Measurements from ENCODE around the gene MTREX. TPM values are rescaled to one million over a fixed set of nuclear protein-coding genes. Genes with fewer than 3 reads are reported as not detected.
A peak's percentile ranks its signal among the peaks of the same experiment; 100 is the strongest.

Gene MTREX
- polyA plus RNA-seq, 2 of the 4 experiments (the other 2 are of a cell fraction) = 74.8 to 99.8 TPM

- TF ChIP-seq PHF8 (IDR thresholded peaks at IDR 0.05; ENCODE audit: borderline replicate concordance, low read depth) = peak; percentile 90
- no peak for TF ChIP-seq SREBF2 (IDR thresholded peaks at IDR 0.05)
- no peak for TF ChIP-seq TP53 (CRISPR knock-in tag; IDR thresholded peaks at IDR 0.05)
- TF ChIP-seq RFX5 (IDR thresholded peaks at IDR 0.05) = 0 out of 2 replicates have a peak, but pooled peaks have one; percentile 41
- no peak for TF ChIP-seq FOSB (CRISPR knock-in tag; IDR thresholded peaks at IDR 0.05)
Observed at GRCh38 chr5:55307383-55308253, at the start of gene MTREX, which contains the start of gene DHX29 (continued).

GRCh38 chr5:55258339-55258738 is 49.5 kb upstream of the MTREX start:
- Histone ChIP-seq H3K4me1 (no peaks in the 10 kb centered on the region), H3K4me3 (no peak overlapping the region), H3K27ac (no peak overlapping the region), H3K4me2 (no peak overlapping the region), H3K9me3 (no peaks in the 10 kb centered on the region)
- TF ChIP-seq EP300 (IDR thresholded peaks at IDR 0.05) = no peak
- TF ChIP-seq RFX5 (IDR thresholded peaks at IDR 0.05) = no peak
- no peak for TF ChIP-seq CHD2 (IDR thresholded peaks at IDR 0.05; ENCODE audit: low read length, partially characterized antibody)
- TF ChIP-seq ZNF302 (CRISPR knock-in tag; IDR thresholded peaks at IDR 0.05) = no peak
- TF ChIP-seq GATA3 (IDR thresholded peaks at IDR 0.05; ENCODE audit: borderline replicate concordance) = no peak
- no peak for TF ChIP-seq SMC3 (IDR thresholded peaks at IDR 0.05)
- TF ChIP-seq HOXA7 (CRISPR knock-in tag; IDR thresholded peaks at IDR 0.05) = no peak
- TF ChIP-seq FOSB (CRISPR knock-in tag; IDR thresholded peaks at IDR 0.05) = no peak
- TF ChIP-seq MYC (IDR thresholded peaks at IDR 0.05; ENCODE audit: borderline replicate concordance, low read length) = no peak
- TF ChIP-seq RCOR1 (IDR thresholded peaks at IDR 0.05; ENCODE audit: low read depth, low read length) = no peak
- no peak for ATAC-seq
- ChIA-PET CTCF (interaction anchor here (0.5 to 3.5 kb wide), 2 partner anchors 12 to 46 kb away, joined by 3 to 13 read pairs; no protein-coding TSS in a partner anchor), POLR2A (no interaction called here)
- 96% methylated on average over 3 of the region's 3 CpGs for WGBS (ENCODE audit: missing lambda C conversion rate)
- no peak for FAIRE-seq
- DNase-seq (ENCODE audit: low read depth in 1 of 2, low spot score in 1 of 2) = no peak

- TF ChIP-seq RFX5 (IDR thresholded peaks at IDR 0.05) (no peak), ZC3H11A (IDR thresholded peaks at IDR 0.05) (no peak), MAFK (IDR thresholded peaks at IDR 0.05; ENCODE audit: partially characterized antibody) (no peak), EHMT2 (IDR thresholded peaks at IDR 0.05; ENCODE audit: low read depth) (no peak), JUN (IDR thresholded peaks at IDR 0.05) (no peak), ESRRA (IDR thresholded peaks at IDR 0.05; ENCODE audit: borderline replicate concordance, low read length) (no peak), NR3C1 (IDR thresholded peaks at IDR 0.05) (no peak), KDM1A (IDR thresholded peaks at IDR 0.05; ENCODE audit: low read depth) (no peak), RCOR1 (IDR thresholded peaks at IDR 0.05; ENCODE audit: low read depth, low read length) (no peak), BCL3 (IDR thresholded peaks at IDR 0.05) (no peak), E2F6 (IDR thresholded peaks at IDR 0.05; ENCODE audit: borderline replicate concordance, low read depth) (no peak), SMC3 (IDR thresholded peaks at IDR 0.05) (no peak), PBX3 (IDR thresholded peaks at IDR 0.05) (no peak), ATOH8 (CRISPR knock-in tag; IDR thresholded peaks at IDR 0.05; ENCODE audit: low read depth) (no peak), HDAC2 (IDR thresholded peaks at IDR 0.05) (no peak), ZNF302 (CRISPR knock-in tag; IDR thresholded peaks at IDR 0.05) (no peak), CEBPB (IDR thresholded peaks at IDR 0.05) (no peak), CHD2 (IDR thresholded peaks at IDR 0.05; ENCODE audit: low read length, partially characterized antibody) (no peak), CBX8 (IDR thresholded peaks at IDR 0.05) (no peak), POLR2A (IDR thresholded peaks at IDR 0.05; ENCODE audit: low read length) (no peak)
- Histone ChIP-seq H3K9me3 (no peaks in the 10 kb centered on the region), H3K4me3 (no peak overlapping the region), H3K4me2 (no peak overlapping the region), H3K27ac (no peak overlapping the region), H3K4me1 (no peaks in the 10 kb centered on the region)
- ChIA-PET POLR2A (no interaction called here), CTCF (interaction anchor here (0.9 to 1.0 kb wide), 2 partner anchors 48 to 99 kb away, joined by 3 read pairs; no protein-coding TSS in a partner anchor)
- FAIRE-seq (no peak), ATAC-seq (no peak), DNase-seq (ENCODE audit: low read depth in 1 of 2, low spot score in 1 of 2) (peak in 1 of 2 experiments; percentile 11)
- WGBS (ENCODE audit: missing lambda C conversion rate) = 57% methylated on average over 1 of the region's 1 CpG
Observed at GRCh38 chr5:55276771-55277170, 31.0 kb upstream of the MTREX start.
